ENCODE data around the gene MAFF.

The MAFF gene

GRCh38 chr22:38258895-38259294, 57.1 kb downstream of the MAFF start:
- TF ChIP-seq, protein P1, sequence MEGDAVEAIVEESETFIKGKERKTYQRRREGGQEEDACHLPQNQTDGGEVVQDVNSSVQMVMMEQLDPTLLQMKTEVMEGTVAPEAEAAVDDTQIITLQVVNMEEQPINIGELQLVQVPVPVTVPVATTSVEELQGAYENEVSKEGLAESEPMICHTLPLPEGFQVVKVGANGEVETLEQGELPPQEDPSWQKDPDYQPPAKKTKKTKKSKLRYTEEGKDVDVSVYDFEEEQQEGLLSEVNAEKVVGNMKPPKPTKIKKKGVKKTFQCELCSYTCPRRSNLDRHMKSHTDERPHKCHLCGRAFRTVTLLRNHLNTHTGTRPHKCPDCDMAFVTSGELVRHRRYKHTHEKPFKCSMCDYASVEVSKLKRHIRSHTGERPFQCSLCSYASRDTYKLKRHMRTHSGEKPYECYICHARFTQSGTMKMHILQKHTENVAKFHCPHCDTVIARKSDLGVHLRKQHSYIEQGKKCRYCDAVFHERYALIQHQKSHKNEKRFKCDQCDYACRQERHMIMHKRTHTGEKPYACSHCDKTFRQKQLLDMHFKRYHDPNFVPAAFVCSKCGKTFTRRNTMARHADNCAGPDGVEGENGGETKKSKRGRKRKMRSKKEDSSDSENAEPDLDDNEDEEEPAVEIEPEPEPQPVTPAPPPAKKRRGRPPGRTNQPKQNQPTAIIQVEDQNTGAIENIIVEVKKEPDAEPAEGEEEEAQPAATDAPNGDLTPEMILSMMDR (IDR thresholded peaks at IDR 0.05; ENCODE audit: low read depth, low read length) = no peak
- TF ChIP-seq EZH2phosphoT487 (IDR thresholded peaks at IDR 0.05; ENCODE audit: low read depth) = no peak
- Histone ChIP-seq H3K4me1 (ENCODE audit: low read length) (peaks cover 57% of the 10 kb centered on the region), H3K27me3 (ENCODE audit: low read depth, low read length) (no peaks in the 10 kb centered on the region), H3K36me3 (replicated peaks; ENCODE audit: low read depth, low read length) (peaks cover 30% of the 10 kb centered on the region), H3K79me2 (ENCODE audit: low read length) (peaks cover 95% of the 10 kb centered on the region), H3K4me3 (ENCODE audit: low read length) (no peak overlapping the region), H3K9me3 (ENCODE audit: insufficient read depth, low read length) (no peaks in the 10 kb centered on the region), H3K4me2 (ENCODE audit: low read length) (peak overlapping the region; percentile 69), H3K9ac (ENCODE audit: low read length) (peak overlapping the region; percentile 51; the same call in 1 of the 2 replicates), H2AFZ (ENCODE audit: low read depth, low read length) (no peak overlapping the region), H4K20me1 (ENCODE audit: insufficient read depth, low read length) (peaks cover 68% of the 10 kb centered on the region), H3K27ac (ENCODE audit: low read length) (peak overlapping the region; percentile 90; the same call in 1 of the 2 replicates)

- TF ChIP-seq EZH2phosphoT487 (IDR thresholded peaks at IDR 0.05; ENCODE audit: low read depth) = no peak
- TF ChIP-seq, protein P1 (IDR thresholded peaks at IDR 0.05; ENCODE audit: low read depth, low read length) = no peak
- Histone ChIP-seq H3K4me3 (ENCODE audit: low read length) (no peak overlapping the region), H3K79me2 (ENCODE audit: low read length) (peaks cover 95% of the 10 kb centered on the region), H3K27me3 (ENCODE audit: low read depth, low read length) (no peaks in the 10 kb centered on the region), H2AFZ (ENCODE audit: low read depth, low read length) (no peak overlapping the region), H3K9me3 (ENCODE audit: insufficient read depth, low read length) (no peaks in the 10 kb centered on the region), H3K4me2 (ENCODE audit: low read length) (peak overlapping the region; percentile 69), H4K20me1 (ENCODE audit: insufficient read depth, low read length) (peaks cover 68% of the 10 kb centered on the region), H3K9ac (ENCODE audit: low read length) (peak overlapping the region; percentile 51; the same call in 1 of the 2 replicates), H3K4me1 (ENCODE audit: low read length) (peaks cover 57% of the 10 kb centered on the region), H3K36me3 (replicated peaks; ENCODE audit: low read depth, low read length) (peaks cover 35% of the 10 kb centered on the region), H3K27ac (ENCODE audit: low read length) (peak overlapping the region; percentile 90)
These were observed 57.6 kb downstream of the MAFF start for GRCh38 chr22:38259370-38259769.

GRCh38 chr22:38260761-38261681, 59.2 kb downstream of the MAFF start:
- Histone ChIP-seq H3K9me3 (ENCODE audit: insufficient read depth, low read length) (no peaks in the 10 kb centered on the region), H3K9ac (ENCODE audit: low read length) (peak overlapping the region; percentile 72), H3K36me3 (replicated peaks; ENCODE audit: low read depth, low read length) (peaks cover 45% of the 10 kb centered on the region), H3K4me2 (ENCODE audit: low read length) (peak overlapping the region; percentile 69), H3K79me2 (ENCODE audit: low read length) (peaks cover 95% of the 10 kb centered on the region), H3K4me3 (ENCODE audit: low read length) (peak overlapping the region; percentile 64), H2AFZ (ENCODE audit: low read depth, low read length) (no peak overlapping the region), H3K4me1 (ENCODE audit: low read length) (peaks cover 57% of the 10 kb centered on the region), H3K27me3 (ENCODE audit: low read depth, low read length) (no peaks in the 10 kb centered on the region), H3K27ac (ENCODE audit: low read length) (peak overlapping the region; percentile 90), H4K20me1 (ENCODE audit: insufficient read depth, low read length) (peaks cover 75% of the 10 kb centered on the region)
- TF ChIP-seq EZH2phosphoT487 (IDR thresholded peaks at IDR 0.05; ENCODE audit: low read depth) = no peak
- TF ChIP-seq, protein P1 (IDR thresholded peaks at IDR 0.05; ENCODE audit: low read depth, low read length) = peak; percentile 44

GRCh38 chr22:38262051-38262795, 60.4 kb downstream of the MAFF start:
- peak overlapping the region; percentile 90 for H3K27ac ChIP-seq (ENCODE audit: low read length)
- H4K20me1 ChIP-seq (ENCODE audit: insufficient read depth, low read length) = peaks cover 75% of the 10 kb centered on the region

More at GRCh38 chr22:38262051-38262795, 60.4 kb downstream of the MAFF start:
- Histone ChIP-seq H3K36me3 (replicated peaks; ENCODE audit: low read depth, low read length) (peaks cover 49% of the 10 kb centered on the region), H3K4me3 (ENCODE audit: low read length) (peak overlapping the region; percentile 64), H3K79me2 (ENCODE audit: low read length) (peaks cover 95% of the 10 kb centered on the region), H3K4me1 (ENCODE audit: low read length) (peaks cover 57% of the 10 kb centered on the region), H3K9me3 (ENCODE audit: insufficient read depth, low read length) (no peaks in the 10 kb centered on the region), H3K9ac (ENCODE audit: low read length) (peak overlapping the region; percentile 72), H2AFZ (ENCODE audit: low read depth, low read length) (no peak overlapping the region), H3K27me3 (ENCODE audit: low read depth, low read length) (no peaks in the 10 kb centered on the region), H3K4me2 (ENCODE audit: low read length) (peak overlapping the region; percentile 69)
- no peak for TF ChIP-seq EZH2phosphoT487 (IDR thresholded peaks at IDR 0.05; ENCODE audit: low read depth)
- TF ChIP-seq, protein P1 (IDR thresholded peaks at IDR 0.05; ENCODE audit: low read depth, low read length) = peak; percentile 78

Measured in OCI-LY3 (cell line).